Inferior parietal cortex (tissue), 1 donor: ENCODE data around the gene MGARP.

Experiments used
- DNase-seq: peaks from one replicate; pipeline ENCODE4 v3.0.0-alpha.2; 2016; ENCODE audit errors: extremely low spot score

MGARP gene

GRCh38 chr4:139243448-139244365, 36.3 kb downstream of the MGARP start:
- no peak for DNase-seq

- no peak for DNase-seq
These were observed 37.4 kb downstream of the MGARP start for GRCh38 chr4:139242511-139243051.

GRCh38 chr4:139241784-139242151, 38.3 kb downstream of the MGARP start:
- DNase-seq = no peak

GRCh38 chr4:139241086-139241783, 38.8 kb downstream of the MGARP start:
- no peak for DNase-seq

- DNase-seq = no peak
These were observed 40.8 kb downstream of the MGARP start for GRCh38 chr4:139239127-139239772.

- no peak for DNase-seq
These were observed 45.8 kb downstream of the MGARP start for GRCh38 chr4:139234253-139234652.

GRCh38 chr4:139229534-139230039, 50.4 kb downstream of the MGARP start:
- DNase-seq = peak; percentile 77

- DNase-seq = no peak
These were observed 52.2 kb downstream of the MGARP start for GRCh38 chr4:139227729-139228404.

GRCh38 chr4:139223682-139224317, 56.2 kb downstream of the MGARP start:
- peak; percentile 40 for DNase-seq

- DNase-seq = no peak
These were observed 57.8 kb downstream of the MGARP start for GRCh38 chr4:139222215-139222614.

- no peak for DNase-seq
These were observed 58.3 kb downstream of the MGARP start for GRCh38 chr4:139221687-139222086.

- no peak for DNase-seq
These were observed 60.5 kb downstream of the MGARP start for GRCh38 chr4:139219450-139220055.
